Calu3 (cell line): ENCODE results near the gene ADAD2. TPM values are rescaled to one million over a fixed set of nuclear protein-coding genes. Genes with fewer than 3 reads are reported as not detected.

Experiments used
- BruUV-seq: library from RNA; stranded (reverse); fragments of 400-500 nt; replicated peaks from 2 replicates; lab custom pipeline; 2021; lab: Mats Ljungman, UMichigan
- CTCF ChIA-PET: fragments of 300-600 bp; sonication (Branson Sonifier 250); formaldehyde crosslinking; loops from one replicate; lab custom pipeline; 2022; ENCODE audit warnings: antibody characterized with exemption; lab: Charles Lee
- DNase-seq: peaks from one replicate; pipeline ENCODE4 v3.0.0; 2022
- H3K27ac Mint-ChIP-seq: one replicate; pipeline ENCODE4 v1.8.0; 2022; ENCODE audit warnings: mixed read lengths; ENCODE audit not compliant: unreplicated experiment
- H3K27me3 Mint-ChIP-seq: one replicate; pipeline ENCODE4 v1.8.0; 2022; ENCODE audit warnings: mixed read lengths; ENCODE audit not compliant: unreplicated experiment
- H3K36me3 Mint-ChIP-seq: one replicate; pipeline ENCODE4 v1.8.0; 2022; ENCODE audit warnings: mild to moderate bottlenecking, moderate library complexity, mixed read lengths; ENCODE audit not compliant: insufficient read depth, unreplicated experiment
- H3K4me1 Mint-ChIP-seq: one replicate; pipeline ENCODE4 v1.8.0; 2022; ENCODE audit warnings: mild to moderate bottlenecking, low read depth, mixed read lengths; ENCODE audit not compliant: unreplicated experiment
- H3K4me3 Mint-ChIP-seq: one replicate; pipeline ENCODE4 v1.8.0; 2022; ENCODE audit warnings: mild to moderate bottlenecking, low read depth, moderate library complexity, mixed read lengths; ENCODE audit not compliant: unreplicated experiment
- H3K9me3 Mint-ChIP-seq: one replicate; pipeline ENCODE4 v1.8.0; 2022; ENCODE audit warnings: low read depth, mixed read lengths; ENCODE audit not compliant: unreplicated experiment
- intact Hi-C: fragments of 100-400 bp; cut with micrococcal nuclease; formaldehyde crosslinking; loops from one replicate; pipeline ENCODE4 v1.10.0; 2022; ENCODE audit not compliant: unreplicated experiment
- total RNA-seq: library from RNA; stranded (reverse); gene quantifications from 2 replicates; pipeline ENCODE4 v1.2.3, GENCODE V29; 2022
- TF ChIP-seq, protein P1 (sequence below): fragments of 200-600 bp; IDR thresholded peaks from one replicate; pipeline ENCODE4 v1.8.0; 2022; ENCODE audit warnings: antibody characterized with exemption; ENCODE audit not compliant: unreplicated experiment

Gene ADAD2
- total RNA-seq, 1 experiment from 2014 or later, result not detected

DNA sequence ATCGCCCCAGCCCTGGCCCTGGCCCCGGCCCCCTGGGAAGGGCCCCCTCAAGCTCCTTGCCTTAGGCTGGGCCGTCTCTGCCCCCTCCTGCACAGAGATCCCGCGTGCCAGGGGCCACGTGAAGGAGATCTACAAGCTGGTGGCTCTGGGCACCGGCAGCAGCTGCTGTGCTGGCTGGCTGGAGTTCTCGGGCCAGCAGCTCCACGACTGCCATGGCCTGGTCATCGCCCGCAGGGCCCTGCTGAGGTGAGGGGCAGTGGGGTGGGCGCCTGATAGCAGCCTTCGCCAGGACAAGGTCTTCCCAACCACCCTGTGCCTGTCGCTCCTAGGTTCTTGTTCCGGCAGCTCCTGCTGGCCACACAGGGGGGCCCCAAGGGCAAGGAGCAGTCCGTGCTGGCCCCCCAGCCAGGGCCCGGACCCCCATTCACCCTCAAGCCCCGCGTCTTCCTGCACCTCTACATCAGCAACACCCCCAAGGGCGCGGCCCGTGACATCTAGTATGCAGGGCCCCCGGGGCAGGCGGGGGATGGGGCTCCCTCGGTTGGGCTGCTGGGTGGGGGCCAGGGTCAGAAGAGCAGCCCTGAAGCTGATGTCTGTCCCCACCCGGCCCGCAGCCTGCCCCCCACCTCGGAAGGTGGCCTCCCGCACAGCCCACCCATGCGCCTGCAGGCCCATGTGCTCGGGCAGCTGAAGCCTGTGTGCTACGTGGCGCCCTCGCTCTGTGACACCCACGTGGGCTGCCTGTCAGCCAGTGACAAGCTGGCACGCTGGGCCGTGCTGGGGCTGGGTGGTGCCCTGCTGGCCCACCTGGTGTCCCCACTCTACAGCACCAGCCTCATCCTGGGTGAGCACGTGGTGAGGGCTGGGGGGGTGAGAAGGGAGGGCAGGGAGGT lies 4.5 kb downstream of the ADAD2 start:
- TF ChIP-seq, protein P1, sequence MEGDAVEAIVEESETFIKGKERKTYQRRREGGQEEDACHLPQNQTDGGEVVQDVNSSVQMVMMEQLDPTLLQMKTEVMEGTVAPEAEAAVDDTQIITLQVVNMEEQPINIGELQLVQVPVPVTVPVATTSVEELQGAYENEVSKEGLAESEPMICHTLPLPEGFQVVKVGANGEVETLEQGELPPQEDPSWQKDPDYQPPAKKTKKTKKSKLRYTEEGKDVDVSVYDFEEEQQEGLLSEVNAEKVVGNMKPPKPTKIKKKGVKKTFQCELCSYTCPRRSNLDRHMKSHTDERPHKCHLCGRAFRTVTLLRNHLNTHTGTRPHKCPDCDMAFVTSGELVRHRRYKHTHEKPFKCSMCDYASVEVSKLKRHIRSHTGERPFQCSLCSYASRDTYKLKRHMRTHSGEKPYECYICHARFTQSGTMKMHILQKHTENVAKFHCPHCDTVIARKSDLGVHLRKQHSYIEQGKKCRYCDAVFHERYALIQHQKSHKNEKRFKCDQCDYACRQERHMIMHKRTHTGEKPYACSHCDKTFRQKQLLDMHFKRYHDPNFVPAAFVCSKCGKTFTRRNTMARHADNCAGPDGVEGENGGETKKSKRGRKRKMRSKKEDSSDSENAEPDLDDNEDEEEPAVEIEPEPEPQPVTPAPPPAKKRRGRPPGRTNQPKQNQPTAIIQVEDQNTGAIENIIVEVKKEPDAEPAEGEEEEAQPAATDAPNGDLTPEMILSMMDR, result no peak
- no TSS peak for BruUV-seq
- no peak overlapping the region for H3K4me3 Mint-ChIP-seq
- no peaks in the 10 kb centered on the region for H3K9me3 Mint-ChIP-seq
- H3K4me1 Mint-ChIP-seq, result no peaks in the 10 kb centered on the region
- peaks cover 58% of the 10 kb centered on the region for H3K27me3 Mint-ChIP-seq
- H3K27ac Mint-ChIP-seq, result no peak overlapping the region
- H3K36me3 Mint-ChIP-seq, result no peaks in the 10 kb centered on the region
- DNase-seq, result no peak
- CTCF ChIA-PET, result no interaction called here
- intact Hi-C loops, result no loop called here

DNA sequence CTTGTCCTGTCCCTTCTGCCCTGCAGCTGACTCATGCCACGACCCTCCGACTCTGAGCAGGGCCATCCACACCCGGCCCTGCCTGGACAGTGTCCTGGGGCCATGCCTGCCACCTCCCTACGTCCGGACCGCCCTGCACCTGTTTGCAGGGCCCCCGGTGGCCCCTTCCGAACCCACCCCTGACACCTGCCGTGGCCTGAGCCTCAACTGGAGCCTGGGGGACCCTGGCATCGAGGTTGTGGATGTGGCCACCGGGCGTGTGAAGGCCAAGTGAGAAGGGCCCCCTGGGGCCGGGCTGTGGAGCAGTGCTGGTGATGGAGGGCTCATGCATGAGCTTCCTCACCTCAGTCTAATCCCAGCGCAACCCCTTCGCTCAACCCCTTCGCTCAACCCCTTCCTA lies 5.1 kb downstream of the ADAD2 start:
- CTCF ChIA-PET, result no interaction called here
- H3K9me3 Mint-ChIP-seq, result no peaks in the 10 kb centered on the region
- peaks cover 64% of the 10 kb centered on the region for H3K27me3 Mint-ChIP-seq
- BruUV-seq, result no TSS peak
- H3K27ac Mint-ChIP-seq, result no peak overlapping the region
- H3K4me3 Mint-ChIP-seq, result no peak overlapping the region
- H3K36me3 Mint-ChIP-seq, result no peaks in the 10 kb centered on the region
- intact Hi-C loops, result no loop called here
- DNase-seq, result no peak
- no peaks in the 10 kb centered on the region for H3K4me1 Mint-ChIP-seq
- TF ChIP-seq, protein P1, result no peak

DNA sequence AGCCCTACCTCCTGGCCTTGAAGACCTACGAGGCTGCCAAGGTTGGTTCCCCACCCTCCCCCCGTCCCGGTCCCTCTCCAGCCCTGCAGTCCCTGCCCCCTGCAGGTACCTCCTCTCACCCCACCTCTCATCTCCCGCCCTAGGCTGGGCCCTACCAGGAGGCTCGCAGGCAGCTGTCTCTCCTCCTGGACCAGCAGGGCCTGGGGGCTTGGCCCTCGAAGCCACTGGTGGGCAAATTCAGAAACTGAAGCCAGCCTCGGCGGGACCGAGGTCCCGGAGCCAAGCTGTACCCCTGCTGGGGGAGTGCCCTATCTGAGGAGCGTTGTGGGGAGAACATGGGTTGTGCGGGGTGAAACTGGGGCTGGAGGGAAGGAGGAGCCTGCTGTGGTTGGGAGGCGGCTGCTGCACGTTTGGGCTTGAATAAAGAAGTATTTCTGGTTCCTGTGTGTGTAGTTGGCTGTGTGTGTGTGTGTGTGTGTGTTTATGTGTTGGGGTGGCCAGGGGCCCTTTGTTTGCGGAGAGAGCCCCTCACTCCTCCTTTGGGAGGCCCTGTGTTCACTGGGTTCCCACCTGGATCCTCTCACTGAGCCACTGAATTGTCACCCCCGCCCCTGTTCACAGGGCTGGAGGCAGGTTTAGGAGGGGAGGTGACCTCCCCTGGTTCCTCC lies 5.9 kb downstream of the ADAD2 start:
- intact Hi-C loops, result no loop called here
- CTCF ChIA-PET, result no interaction called here
- H3K27ac Mint-ChIP-seq, result no peak overlapping the region
- peaks cover 66% of the 10 kb centered on the region for H3K27me3 Mint-ChIP-seq
- H3K4me1 Mint-ChIP-seq, result no peaks in the 10 kb centered on the region
- no peaks in the 10 kb centered on the region for H3K9me3 Mint-ChIP-seq
- no peak overlapping the region for H3K4me3 Mint-ChIP-seq
- no peak for DNase-seq
- TF ChIP-seq, protein P1, result no peak
- H3K36me3 Mint-ChIP-seq, result no peaks in the 10 kb centered on the region
- BruUV-seq, result no TSS peak

DNA sequence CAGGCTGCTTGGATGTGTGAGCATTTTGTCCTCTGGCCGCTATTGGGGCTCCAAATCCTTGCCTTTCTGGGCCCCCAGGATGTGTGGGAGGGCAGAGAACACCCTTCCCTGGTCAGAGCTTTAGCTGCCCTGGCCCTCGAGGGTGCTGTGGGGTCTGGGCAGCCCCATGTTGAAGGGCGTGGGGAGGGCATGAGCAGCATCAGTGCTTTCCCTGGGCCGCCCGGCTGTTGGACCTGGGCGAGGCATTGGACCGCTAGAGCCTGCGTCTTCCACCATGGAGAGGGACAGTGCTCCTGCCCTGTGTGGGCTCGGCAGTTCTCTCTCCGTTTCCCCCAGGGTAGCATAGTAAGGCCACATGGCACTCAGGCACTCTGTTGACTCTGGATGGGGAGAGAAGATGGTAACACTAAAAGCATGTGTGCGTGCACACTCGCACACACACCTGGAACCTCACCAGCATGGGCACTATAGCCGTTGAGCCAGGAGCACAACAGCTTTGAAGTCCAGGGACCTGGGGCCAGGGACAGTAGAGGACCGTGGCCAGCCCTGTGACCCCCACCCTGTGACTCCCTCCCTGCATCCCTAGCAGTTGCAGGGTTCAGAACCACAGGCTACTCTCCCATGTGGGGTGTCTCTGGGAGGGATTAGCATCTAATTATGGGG lies 6.6 kb downstream of the ADAD2 start:
- Mint-ChIP-seq H3K4me3 (no peak overlapping the region), H3K36me3 (no peaks in the 10 kb centered on the region), H3K27me3 (peaks cover 70% of the 10 kb centered on the region), H3K9me3 (no peaks in the 10 kb centered on the region), H3K27ac (no peak overlapping the region), H3K4me1 (no peaks in the 10 kb centered on the region)
- BruUV-seq, result no TSS peak
- no peak for DNase-seq
- CTCF ChIA-PET, result interaction anchor here (0.7 kb wide), 1 partner anchor 11 kb away, joined by 3 read pairs; the partner anchor contains the start of gene TAF1C
- TF ChIP-seq, protein P1, result no peak
- intact Hi-C loops, result no loop called here
